HG03575 (cell line): Measurements from ENCODE around the gene NCOR2.

ENCODE experiments used
- ATAC-seq: cut with Tn5 transposase; IDR thresholded peaks from one replicate; pipeline ENCODE4 v1.9.1; 2021; ENCODE audit not compliant: unreplicated experiment, insufficient number of reproducible peaks, low FRiP score; ENCODE audit errors: extremely low read depth

Gene NCOR2

GRCh38 chr12:124534776-124535740, 32.4 kb downstream of the NCOR2 start:
- ATAC-seq: no peak

- ATAC-seq: no peak
Observed at GRCh38 chr12:124533456-124533855, 34.0 kb downstream of the NCOR2 start.

GRCh38 chr12:124532967-124533366, 34.4 kb downstream of the NCOR2 start:
- ATAC-seq: no peak

GRCh38 chr12:124532331-124532750, 35.1 kb downstream of the NCOR2 start:
- ATAC-seq: no peak

- ATAC-seq: no peak
Observed at GRCh38 chr12:124531906-124532305, 35.5 kb downstream of the NCOR2 start.

DNA sequence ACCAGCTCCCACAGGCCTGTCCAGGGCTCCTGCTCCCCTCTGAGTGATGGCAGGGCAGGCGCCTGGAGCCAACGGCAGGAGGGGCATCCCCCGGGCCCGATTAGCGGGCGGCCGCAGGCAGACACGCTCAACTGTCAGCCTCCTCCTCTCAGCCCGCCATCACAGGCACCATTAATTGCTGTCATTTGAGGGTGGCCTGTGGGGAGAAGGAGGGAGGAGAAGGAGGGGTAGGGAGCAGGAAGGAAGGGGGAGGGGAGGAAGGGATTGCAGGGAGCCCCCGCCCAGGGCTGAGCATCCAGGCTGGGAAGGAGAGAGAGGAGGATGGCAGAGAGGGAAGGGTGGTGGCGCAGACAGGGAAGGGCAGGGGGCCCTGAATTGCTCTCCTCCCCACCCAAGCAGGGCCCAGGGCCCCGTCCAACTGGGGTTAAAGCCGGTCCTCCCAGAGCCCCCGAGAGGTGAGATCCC, 36.1 kb downstream of the NCOR2 start:
- ATAC-seq: no peak

DNA sequence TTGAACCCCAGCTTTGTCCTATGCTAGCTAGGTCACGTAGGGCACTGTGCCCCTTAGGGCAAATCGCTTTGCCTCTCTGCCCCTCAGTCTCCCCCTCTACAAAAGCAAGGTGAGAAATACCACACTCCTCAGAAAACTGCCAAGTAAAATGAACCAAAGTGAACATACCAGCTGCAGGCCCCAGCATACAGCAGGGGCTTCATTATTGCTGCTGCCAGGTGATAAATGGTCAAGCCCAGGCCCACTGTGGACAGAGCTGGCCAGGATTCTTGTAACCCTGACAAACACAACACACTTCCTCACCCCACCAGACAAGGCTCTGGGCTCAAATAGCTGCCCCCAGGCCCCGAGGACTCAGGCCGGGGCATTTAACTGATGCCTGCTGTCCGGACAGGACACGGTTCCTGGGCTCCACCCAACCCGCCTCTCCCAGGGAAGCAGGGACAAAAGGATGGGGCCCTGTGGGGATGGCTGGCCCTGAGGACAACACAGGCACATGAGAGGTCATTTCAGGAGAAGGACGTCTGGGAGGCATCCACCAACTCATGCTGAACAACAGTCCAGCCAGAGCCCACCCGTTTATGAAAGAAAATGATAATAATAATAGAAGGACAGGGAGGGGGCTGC, 36.7 kb downstream of the NCOR2 start:
- no peak for ATAC-seq

DNA sequence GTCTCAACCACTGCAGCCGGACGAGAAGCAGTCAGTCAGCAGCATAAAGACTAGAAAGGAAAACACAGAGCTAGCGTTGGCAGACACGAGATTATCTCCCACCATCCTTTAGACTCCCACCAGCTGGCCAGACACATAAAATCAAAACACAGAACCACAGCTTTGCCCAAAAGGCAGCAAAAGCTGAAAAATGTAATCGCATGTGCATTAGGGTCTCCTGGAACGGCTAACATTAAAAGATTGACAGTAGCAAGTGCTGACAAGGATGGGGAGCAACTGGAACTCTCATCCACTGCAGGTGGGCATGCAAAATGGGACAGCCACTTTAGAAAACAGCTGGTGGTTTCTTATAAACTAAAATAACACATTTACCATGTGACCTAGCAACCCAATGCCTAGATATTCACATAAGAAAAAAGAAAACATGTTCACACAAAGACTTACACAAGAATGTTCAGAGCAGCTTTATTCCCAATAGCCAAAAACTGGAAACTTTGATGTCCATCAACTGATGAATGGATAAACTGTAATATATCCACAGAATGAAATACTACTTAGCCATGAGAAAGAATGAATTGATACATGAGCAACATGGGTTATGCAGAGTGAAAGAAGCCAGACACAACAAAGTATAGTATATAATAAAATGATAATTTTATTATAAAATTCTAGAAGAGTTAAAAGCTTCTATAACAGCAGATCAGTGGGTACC, 37.7 kb downstream of the NCOR2 start:
- no peak for ATAC-seq

DNA sequence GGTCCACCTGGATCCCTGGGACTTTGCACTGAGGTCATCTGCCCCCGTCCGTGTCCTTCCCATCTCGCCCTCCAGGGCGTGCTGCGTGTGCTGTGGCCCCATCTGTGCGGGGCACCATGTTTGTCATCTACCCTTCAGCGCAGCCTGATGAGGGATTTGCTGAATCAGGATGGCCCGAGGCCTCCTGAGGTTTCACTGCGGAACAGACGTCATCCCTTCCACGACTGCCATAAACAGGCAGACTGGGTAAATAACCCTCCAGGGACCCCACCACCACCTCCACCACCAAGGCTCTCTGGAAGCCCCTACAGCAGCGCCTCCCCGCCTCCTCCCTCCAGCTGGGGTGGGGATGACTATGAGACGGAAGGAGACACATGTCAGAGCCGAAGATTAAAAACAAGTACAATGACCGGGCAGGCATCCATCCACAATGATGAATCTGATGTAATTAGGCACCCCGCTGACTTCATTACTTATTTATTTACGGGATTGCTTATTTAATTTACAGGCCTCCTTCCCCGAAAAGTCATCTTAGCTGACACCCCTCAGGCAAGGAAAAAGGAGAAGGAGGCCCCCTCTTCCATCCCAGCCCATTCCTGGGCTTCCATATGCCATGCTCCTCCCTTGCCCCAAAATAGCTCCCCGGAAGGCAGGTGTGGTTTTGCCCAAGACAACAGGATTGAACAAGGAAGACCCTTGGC, 39.4 kb downstream of the NCOR2 start:
- ATAC-seq: no peak

- ATAC-seq: no peak
Observed at GRCh38 chr12:124525927-124526692, 41.3 kb downstream of the NCOR2 start.

DNA sequence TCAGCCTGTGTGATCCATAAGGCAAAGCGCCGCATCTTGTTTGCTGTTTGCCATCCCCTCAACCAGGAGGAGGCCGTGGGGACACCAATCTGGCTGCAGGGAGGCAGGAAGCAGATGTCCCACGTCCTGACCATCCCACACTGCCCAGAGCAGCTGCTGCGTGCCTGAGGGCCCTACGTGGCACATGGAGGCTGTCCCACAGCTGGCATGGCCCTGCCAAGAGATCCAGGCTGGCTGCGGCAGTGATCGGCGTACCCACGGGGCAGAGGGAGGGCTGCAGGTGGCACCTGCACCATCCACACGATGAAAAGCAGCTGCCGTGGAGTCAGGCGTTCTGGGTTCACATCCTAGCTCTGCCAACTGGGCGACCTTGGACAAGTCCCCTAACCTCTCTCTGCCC, 42.0 kb downstream of the NCOR2 start:
- no peak for ATAC-seq

DNA sequence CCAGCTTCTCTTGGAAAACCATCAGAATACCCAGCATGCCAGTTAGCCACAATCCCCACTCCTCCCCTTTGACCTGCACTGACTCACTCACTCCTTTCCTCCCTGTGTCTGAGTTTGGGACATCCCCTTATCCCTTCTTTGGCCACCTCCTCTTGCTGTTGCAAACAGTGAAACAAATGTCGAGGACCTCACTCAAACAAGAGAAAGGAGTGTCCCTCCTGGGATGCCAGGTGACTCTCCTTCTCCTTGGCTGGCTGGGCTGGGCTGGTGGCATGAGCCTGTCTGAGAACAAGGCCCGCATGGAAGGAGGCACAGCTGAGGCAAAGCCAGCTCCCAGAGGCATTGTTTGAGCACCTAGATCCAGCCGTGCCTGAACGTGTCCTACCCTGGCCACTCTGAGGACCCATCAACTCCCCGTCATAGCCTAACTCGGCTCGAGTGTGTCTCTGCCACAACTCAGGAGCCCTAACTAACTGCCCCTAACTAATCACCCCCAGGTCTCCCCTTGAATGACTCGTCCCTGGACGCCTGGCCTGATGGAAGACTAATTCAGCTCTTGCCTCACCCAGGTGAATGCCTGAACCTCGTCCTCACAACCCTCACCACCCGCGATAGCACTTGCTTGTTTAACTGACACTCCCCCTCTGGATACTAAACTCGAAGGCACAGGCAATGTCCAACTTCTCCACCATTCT, 43.0 kb downstream of the NCOR2 start:
- no peak for ATAC-seq

DNA sequence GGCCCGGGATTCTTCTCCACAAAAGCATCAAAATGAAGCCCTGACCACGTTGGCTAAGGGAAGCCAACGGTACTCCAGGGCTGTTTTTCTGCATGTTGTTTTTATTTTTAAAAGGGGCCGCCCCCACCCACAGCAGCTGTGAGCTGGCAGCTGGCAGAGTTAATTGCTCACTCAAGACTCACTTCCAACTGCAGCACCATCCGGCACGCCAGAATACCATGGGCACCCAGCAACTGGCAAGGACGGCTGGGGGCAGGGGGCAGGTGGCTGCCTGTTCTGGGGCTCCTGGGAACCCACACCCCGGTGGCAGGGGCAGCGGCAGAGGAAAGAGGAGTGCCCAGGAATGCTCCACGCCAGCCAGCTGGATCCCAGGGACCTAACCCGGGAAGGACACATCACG, 44.3 kb downstream of the NCOR2 start:
- no peak for ATAC-seq

DNA sequence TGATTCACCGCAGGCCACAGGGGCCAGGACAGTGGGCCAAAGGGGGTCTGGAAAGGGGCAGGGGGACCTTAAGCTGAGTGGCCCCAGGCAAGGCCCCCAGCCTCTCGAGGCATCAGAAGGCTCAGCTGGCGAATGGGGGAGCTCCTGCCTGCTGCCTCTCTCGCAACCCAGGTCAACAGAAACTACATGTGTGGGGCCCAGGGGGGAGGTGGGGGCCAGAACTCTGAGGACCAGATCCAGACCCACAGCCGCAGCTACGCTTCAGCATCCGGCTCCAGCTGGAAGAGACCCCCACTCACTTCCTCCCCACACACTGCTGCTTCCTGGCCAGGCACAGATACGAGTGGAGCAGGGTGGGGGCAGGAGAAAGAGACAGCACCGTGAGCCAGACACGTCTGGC, 46.5 kb downstream of the NCOR2 start:
- no peak for ATAC-seq

- ATAC-seq: no peak
Observed at GRCh38 chr12:124520265-124520701, 47.1 kb downstream of the NCOR2 start.

DNA sequence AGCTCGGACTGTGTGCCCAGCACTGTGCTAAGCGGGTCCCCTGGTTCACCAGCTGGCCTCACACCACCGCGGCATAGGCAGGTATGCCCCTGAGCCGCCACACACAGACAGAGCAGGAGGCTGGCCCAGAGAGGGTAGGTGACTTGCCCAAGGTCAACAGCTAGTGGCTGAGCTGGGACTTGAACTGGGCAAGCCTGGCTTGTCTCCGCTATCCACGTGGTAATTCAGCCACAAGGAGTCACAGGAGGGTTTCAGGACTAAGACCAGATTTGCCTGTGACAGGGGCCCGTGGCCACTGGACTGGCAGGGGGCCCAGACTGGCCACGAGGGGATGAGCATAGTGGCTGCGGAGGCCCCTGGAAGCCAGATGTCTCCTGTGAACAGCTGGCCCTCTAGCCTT, 47.7 kb downstream of the NCOR2 start:
- no peak for ATAC-seq

GRCh38 chr12:124518051-124518932, 49.1 kb downstream of the NCOR2 start:
- ATAC-seq: no peak
